Measurements from ENCODE around the gene NDOR1.

The NDOR1 gene

GRCh38 chr9:137184881-137185660, 20.4 kb upstream of the NDOR1 start:
- H3K9me3 ChIP-seq (ENCODE audit: control insufficient read depth, insufficient read depth, low read length) = no peaks in the 10 kb centered on the region
- H3K27ac ChIP-seq (ENCODE audit: low read depth, low read length) = no peak overlapping the region
- TF ChIP-seq, protein P1, sequence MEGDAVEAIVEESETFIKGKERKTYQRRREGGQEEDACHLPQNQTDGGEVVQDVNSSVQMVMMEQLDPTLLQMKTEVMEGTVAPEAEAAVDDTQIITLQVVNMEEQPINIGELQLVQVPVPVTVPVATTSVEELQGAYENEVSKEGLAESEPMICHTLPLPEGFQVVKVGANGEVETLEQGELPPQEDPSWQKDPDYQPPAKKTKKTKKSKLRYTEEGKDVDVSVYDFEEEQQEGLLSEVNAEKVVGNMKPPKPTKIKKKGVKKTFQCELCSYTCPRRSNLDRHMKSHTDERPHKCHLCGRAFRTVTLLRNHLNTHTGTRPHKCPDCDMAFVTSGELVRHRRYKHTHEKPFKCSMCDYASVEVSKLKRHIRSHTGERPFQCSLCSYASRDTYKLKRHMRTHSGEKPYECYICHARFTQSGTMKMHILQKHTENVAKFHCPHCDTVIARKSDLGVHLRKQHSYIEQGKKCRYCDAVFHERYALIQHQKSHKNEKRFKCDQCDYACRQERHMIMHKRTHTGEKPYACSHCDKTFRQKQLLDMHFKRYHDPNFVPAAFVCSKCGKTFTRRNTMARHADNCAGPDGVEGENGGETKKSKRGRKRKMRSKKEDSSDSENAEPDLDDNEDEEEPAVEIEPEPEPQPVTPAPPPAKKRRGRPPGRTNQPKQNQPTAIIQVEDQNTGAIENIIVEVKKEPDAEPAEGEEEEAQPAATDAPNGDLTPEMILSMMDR (IDR thresholded peaks at IDR 0.05; ENCODE audit: low read depth, low read length, poor library complexity, severe bottlenecking) = no peak
- no peak for TF ChIP-seq EZH2phosphoT487 (IDR thresholded peaks at IDR 0.05; ENCODE audit: borderline replicate concordance, low read length)
- no peaks in the 10 kb centered on the region for H3K9me2 ChIP-seq (replicated peaks; ENCODE audit: control insufficient read depth, low read length)
- H3K4me2 ChIP-seq (ENCODE audit: low read length) = no peak overlapping the region
- peaks cover 50% of the 10 kb centered on the region for H3K79me2 ChIP-seq (ENCODE audit: control insufficient read depth, low read length)
- H3F3A ChIP-seq (ENCODE audit: control insufficient read depth, insufficient read depth) = no peaks in the 10 kb centered on the region
- H3K27me3 ChIP-seq (ENCODE audit: control insufficient read depth, low read length) = no peaks in the 10 kb centered on the region
- H4K20me1 ChIP-seq (ENCODE audit: control insufficient read depth, insufficient read depth, low read depth, low read length) = no peaks in the 10 kb centered on the region
- H3K4me1 ChIP-seq (ENCODE audit: control insufficient read depth, low read length) = peaks cover 24% of the 10 kb centered on the region
- peaks cover 60% of the 10 kb centered on the region for H3K36me3 ChIP-seq (ENCODE audit: control insufficient read depth, low read length)
- no peak overlapping the region for H3K4me3 ChIP-seq (ENCODE audit: low read length)

- no peaks in the 10 kb centered on the region for H3F3A ChIP-seq (ENCODE audit: control insufficient read depth, insufficient read depth)
- peaks cover 29% of the 10 kb centered on the region for H3K4me1 ChIP-seq (ENCODE audit: control insufficient read depth, low read length)
- TF ChIP-seq, protein P1 (IDR thresholded peaks at IDR 0.05; ENCODE audit: low read depth, low read length, poor library complexity, severe bottlenecking) = no peak
- no peak for TF ChIP-seq EZH2phosphoT487 (IDR thresholded peaks at IDR 0.05; ENCODE audit: borderline replicate concordance, low read length)
- no peaks in the 10 kb centered on the region for H3K9me2 ChIP-seq (replicated peaks; ENCODE audit: control insufficient read depth, low read length)
- peaks cover 60% of the 10 kb centered on the region for H3K36me3 ChIP-seq (ENCODE audit: control insufficient read depth, low read length)
- H3K27ac ChIP-seq (ENCODE audit: low read depth, low read length) = no peak overlapping the region
- H3K79me2 ChIP-seq (ENCODE audit: control insufficient read depth, low read length) = peaks cover 59% of the 10 kb centered on the region
- no peaks in the 10 kb centered on the region for H3K27me3 ChIP-seq (ENCODE audit: control insufficient read depth, low read length)
- H3K9me3 ChIP-seq (ENCODE audit: control insufficient read depth, insufficient read depth, low read length) = no peaks in the 10 kb centered on the region
- H3K4me3 ChIP-seq (ENCODE audit: low read length) = no peak overlapping the region
- H3K4me2 ChIP-seq (ENCODE audit: low read length) = peak overlapping the region; percentile 72; the same call in 1 of the 2 replicates
- H4K20me1 ChIP-seq (ENCODE audit: control insufficient read depth, insufficient read depth, low read depth, low read length) = no peaks in the 10 kb centered on the region
Observed at GRCh38 chr9:137185921-137186320, 19.6 kb upstream of the NDOR1 start.

- Histone ChIP-seq H3K9me2 (replicated peaks; ENCODE audit: control insufficient read depth, low read length) (no peaks in the 10 kb centered on the region), H3K4me3 (ENCODE audit: low read length) (peak overlapping the region; percentile 95; the same call in 1 of the 2 replicates), H3K4me2 (ENCODE audit: low read length) (peak overlapping the region; percentile 72), H4K20me1 (ENCODE audit: control insufficient read depth, insufficient read depth, low read depth, low read length) (no peaks in the 10 kb centered on the region), H3K27ac (ENCODE audit: low read depth, low read length) (no peak overlapping the region), H3K4me1 (ENCODE audit: control insufficient read depth, low read length) (peaks cover 29% of the 10 kb centered on the region), H3K27me3 (ENCODE audit: control insufficient read depth, low read length) (no peaks in the 10 kb centered on the region), H3F3A (ENCODE audit: control insufficient read depth, insufficient read depth) (no peaks in the 10 kb centered on the region), H3K79me2 (ENCODE audit: control insufficient read depth, low read length) (peaks cover 59% of the 10 kb centered on the region), H3K9me3 (ENCODE audit: control insufficient read depth, insufficient read depth, low read length) (no peaks in the 10 kb centered on the region), H3K36me3 (ENCODE audit: control insufficient read depth, low read length) (peaks cover 60% of the 10 kb centered on the region)
- TF ChIP-seq, protein P1 (IDR thresholded peaks at IDR 0.05; ENCODE audit: low read depth, low read length, poor library complexity, severe bottlenecking) = no peak
- no peak for TF ChIP-seq EZH2phosphoT487 (IDR thresholded peaks at IDR 0.05; ENCODE audit: borderline replicate concordance, low read length)
Observed at GRCh38 chr9:137186385-137186784, 19.1 kb upstream of the NDOR1 start.
